GM19025 (cell line): ENCODE results near the gene PAX1.

Source experiments
- ATAC-seq: cut with Tn5 transposase; IDR thresholded peaks from one replicate; pipeline ENCODE4 v1.9.1; 2021; ENCODE audit warnings: mild to moderate bottlenecking, low read depth, moderate library complexity; ENCODE audit not compliant: unreplicated experiment

The PAX1 gene

GRCh38 chr20:21702553-21703470, 2.7 kb upstream of the PAX1 start:
- ATAC-seq: no peak

DNA sequence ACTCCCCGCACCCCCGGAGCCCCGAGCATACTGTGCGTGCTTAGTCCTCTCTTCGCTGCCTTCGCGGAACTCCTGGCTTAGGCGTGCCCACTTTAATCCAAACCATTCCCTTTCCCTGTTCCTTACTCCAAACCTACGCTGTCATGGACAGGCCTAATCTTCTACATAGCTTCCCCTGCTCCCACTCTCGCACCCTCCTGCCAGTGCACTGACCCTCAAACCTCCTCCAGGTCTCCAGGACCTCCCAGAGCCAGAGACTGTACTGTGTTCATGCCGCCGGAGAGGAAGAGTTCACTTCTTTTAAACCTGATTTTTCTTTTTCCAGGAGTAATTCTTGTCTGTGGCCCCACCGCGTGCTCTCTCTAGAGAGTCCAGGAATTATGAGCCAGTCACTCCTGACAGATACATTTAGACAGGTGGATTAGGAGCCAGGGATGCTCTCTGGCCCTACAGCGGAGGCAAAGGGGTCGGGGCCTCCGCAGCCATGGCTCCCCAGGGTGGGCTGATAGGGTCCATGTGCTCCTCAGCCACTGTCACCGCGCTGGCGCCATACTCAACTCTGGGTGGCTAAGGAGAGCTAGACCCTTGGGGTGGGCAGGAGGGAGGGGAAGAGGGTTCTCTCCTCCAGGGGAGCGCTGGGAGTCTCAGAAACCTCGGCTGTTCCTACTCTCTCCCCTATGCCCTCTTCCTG, 1.6 kb upstream of the PAX1 start:
- ATAC-seq: no peak

- ATAC-seq: no peak
These were observed 767 bp upstream of the PAX1 start for GRCh38 chr20:21704408-21705385.

DNA sequence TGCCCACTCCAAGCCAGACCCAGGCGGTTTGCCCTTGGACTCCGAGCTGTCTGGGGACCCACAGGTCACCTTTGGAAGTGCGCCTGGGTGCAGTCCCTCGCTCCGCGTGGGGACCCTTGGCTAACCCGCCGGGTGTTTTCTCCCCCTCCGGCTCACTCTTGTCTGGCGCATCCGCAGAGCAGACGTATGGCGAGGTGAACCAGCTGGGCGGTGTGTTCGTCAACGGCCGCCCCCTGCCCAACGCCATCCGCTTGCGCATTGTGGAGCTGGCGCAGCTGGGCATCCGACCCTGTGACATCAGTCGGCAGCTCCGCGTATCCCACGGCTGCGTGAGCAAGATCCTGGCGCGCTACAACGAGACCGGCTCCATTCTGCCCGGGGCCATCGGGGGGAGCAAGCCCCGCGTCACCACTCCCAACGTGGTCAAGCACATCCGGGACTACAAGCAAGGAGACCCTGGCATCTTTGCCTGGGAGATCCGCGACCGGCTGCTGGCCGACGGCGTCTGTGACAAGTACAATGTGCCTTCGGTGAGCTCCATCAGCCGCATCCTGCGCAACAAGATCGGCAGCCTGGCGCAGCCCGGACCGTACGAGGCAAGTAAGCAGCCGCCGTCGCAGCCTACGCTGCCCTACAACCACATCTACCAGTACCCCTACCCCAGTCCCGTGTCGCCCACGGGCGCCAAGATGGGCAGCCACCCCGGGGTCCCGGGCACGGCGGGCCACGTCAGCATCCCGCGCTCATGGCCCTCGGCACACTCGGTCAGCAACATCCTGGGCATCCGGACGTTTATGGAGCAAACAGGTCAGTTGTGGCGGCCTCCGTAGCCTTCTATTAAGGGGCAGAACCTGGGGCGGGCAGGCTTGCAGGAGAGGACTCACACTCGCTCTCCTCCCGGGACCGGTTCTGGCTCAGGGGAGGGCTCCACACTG, 1.1 kb downstream of the PAX1 start:
- no peak for ATAC-seq

DNA sequence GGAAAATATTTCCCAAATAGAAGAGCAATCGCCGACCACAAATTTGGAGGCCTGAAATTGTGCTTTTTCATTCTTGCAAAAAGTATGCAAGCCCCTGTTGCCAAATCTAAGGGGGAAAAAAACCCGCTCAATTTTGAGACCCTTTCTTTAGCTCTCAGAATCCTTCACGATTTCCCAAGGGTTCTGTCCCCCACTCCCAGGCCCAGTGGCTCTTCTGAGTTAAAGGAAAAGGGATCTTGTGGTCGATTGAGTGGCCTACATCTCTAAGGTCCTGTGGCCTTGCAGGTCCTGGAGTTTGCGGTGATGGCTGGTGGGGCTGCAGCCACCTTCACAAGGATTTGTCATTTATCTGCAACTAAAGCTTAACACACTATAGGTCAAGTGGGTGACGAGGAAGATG, 1.8 kb downstream of the PAX1 start:
- no peak for ATAC-seq

GRCh38 chr20:21707999-21708737, 2.7 kb downstream of the PAX1 start:
- ATAC-seq: no peak

GRCh38 chr20:21708738-21709534, 3.5 kb downstream of the PAX1 start:
- ATAC-seq: no peak

DNA sequence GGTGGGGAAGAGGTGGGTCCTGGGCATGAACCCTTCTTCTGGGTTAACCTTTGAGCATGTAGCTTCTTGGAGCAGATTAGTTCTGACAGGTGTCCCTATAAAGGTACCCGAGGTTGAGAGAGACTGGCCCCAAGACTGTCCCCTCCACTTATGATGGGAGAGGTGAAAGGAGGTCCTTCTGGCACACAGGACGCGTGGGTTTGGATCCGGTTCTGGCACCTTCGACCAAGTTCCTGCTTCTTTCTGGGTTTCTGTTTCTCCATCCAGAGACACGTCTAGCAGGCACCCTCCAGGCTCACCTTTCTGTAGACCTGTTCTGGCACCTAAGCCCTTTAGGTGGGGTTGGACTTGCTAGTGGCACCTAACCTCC, 4.1 kb downstream of the PAX1 start:
- ATAC-seq: no peak

DNA sequence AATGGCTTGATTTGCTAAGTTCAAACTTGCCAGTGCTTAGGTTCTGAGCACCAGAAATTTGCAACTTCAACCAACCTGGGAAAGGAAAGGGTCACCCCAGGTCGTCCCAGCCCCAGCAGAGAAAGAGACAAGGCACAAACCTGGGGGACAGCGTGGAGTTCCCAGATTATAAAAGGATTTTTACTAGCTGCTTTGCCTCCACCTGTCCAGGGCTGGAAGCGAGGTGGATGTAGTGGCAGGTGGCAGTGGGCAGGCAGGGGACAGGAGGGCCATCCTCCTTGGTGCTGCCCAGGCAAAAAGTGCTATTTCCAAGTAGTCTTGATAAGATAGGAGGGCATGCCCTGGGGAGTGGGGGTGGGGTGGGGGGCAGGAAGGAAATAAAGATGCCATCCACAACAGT, 4.9 kb downstream of the PAX1 start:
- no peak for ATAC-seq

DNA sequence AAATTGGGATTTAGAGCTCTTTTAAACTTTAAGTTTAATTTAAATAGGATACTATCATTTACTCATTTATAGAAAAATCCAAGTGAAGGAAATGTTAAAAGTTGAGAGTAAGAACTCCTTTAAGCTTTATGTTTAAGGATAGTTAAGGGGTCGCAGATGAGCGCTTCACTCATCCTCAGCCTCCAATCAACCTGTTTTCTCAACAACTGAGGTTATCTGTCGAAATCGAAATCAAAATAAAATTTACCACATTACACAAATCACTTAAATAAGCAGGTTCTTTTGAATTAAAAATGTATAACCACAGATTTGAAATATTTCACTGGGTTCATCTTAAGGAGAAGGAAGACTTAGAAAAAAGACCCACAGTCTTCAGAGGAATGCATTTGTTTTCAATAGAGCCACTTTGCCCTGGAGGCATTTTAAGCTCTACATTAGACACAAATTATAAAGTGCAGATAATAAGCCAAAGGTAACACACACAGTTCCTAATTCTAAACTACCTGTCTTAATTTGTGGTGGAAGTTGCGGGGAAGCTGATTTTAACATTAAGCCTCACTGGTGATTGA, 5.5 kb downstream of the PAX1 start:
- ATAC-seq: no peak

DNA sequence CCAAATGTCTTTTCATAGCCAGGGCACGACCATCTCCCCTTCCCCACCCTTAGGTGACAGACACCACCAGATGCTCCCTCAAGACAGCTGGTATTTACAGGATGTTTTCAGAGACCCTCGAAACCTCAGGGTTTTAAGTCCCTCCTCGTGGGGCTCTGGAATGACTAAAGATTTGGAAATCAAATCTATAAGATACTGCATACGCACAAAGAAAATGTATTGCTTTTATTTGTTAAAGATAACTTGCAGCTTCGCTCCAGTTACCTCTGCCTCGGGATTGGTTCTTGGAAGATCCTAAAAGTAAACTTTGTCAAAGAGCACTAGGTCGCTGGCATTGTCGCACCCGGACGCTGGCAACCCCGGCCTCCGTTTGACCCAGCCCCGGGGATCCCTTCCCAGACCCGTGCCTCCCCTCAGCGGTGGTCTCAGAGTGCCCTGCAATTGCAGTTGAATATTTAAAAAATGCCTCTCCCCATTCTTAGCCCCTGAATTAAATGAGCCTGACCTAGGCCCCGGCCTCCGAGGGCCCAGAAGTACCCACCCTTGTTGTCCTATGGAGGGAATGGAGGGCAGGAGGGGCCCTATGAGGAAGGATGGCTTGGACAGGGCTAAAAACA, 7.1 kb downstream of the PAX1 start:
- no peak for ATAC-seq

DNA sequence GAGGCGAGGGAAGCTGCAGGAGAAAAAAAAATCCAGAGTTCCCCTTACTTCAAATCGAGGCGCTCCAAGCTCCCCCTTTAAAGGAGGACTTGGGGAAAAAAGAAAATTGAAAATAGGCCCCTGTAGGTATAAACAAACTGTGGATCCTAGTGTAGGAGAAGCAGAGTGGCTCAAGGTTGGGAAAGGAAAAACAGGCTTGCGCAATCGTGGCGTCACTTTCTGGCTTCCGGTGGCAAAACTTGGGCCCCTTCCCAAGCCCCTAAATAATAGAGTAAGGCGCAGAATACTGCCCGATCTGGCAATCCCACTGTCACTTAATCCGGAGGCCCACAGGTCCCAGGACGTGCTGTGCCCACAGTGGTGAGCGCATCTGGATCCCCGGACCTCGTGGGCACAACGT, 8.0 kb downstream of the PAX1 start:
- ATAC-seq: no peak

- ATAC-seq: no peak
These were observed 8.4 kb downstream of the PAX1 start for GRCh38 chr20:21713901-21714296.

- no peak for ATAC-seq
These were observed 9.1 kb downstream of the PAX1 start for GRCh38 chr20:21714297-21715192.

GRCh38 chr20:21715193-21715881, 9.9 kb downstream of the PAX1 start:
- ATAC-seq: no peak
